ENCODE results near the gene GPRIN2. TPM values are rescaled to one million over a fixed set of nuclear protein-coding genes. Genes with fewer than 3 reads are reported as not detected.
A peak's percentile ranks its signal among the peaks of the same experiment; 100 is the strongest.

The GPRIN2 gene
- total and polyA plus RNA-seq, 2 of the 8 experiments (the other 6 are each of a cell fraction or from before 2014, with no cell fraction given): 14.3 to 18.6 TPM

DNA sequence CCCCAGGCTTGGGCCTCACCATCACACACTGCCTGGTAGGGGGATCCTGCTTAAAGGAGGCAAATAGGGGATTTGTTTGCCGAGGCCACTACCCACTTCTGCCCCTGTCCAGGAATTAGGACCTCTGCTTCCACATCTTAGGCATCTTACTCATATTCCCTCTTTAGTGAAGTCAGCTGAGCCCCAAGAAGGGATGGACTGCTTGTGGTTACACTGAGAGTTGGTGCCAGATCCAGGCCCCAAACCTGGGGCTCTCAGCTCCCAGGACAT, 1.6 kb upstream of the GPRIN2 start:
- H3K4me1 ChIP-seq (replicated peaks in 1 of 4; ENCODE audit: control insufficient read depth in 3 of 4, insufficient read depth in 4 of 4, low read length in 3 of 4): peaks cover 5 to 19% (median 15%) of the 10 kb centered on the region in 4 experiments
- no peak overlapping the region for H2AFZ ChIP-seq (ENCODE audit: low read length)
- H2AK5ac ChIP-seq (ENCODE audit: low read depth, low read length): peak overlapping the region; percentile 57; the same call in 1 of the 2 replicates
- POLR2A ChIA-PET (ENCODE audit: partially characterized antibody): interaction anchor here (1.9 kb wide), 1 partner anchor 13 kb away, joined by 17 read pairs; no protein-coding TSS in a partner anchor
- H3K18ac ChIP-seq (ENCODE audit: extremely low read depth, low read length): no peak overlapping the region
- H2BK120ac ChIP-seq (replicated peaks; ENCODE audit: low read depth, low read length): no peak overlapping the region
- no peak overlapping the region for H3K27ac ChIP-seq (ENCODE audit: low read depth, low read length)
- no peaks in the 10 kb centered on the region for H3K9me3 ChIP-seq (ENCODE audit: insufficient read depth in 2 of 2, low read depth in 1 of 2, low read length in 1 of 2)
- no peak overlapping the region for H2BK20ac ChIP-seq (ENCODE audit: low read length)
- H2BK15ac ChIP-seq (ENCODE audit: low read length): peak overlapping the region; percentile 93
- peak overlapping the region; percentile 56; the same call in 1 of the 2 replicates for H2BK12ac ChIP-seq (ENCODE audit: low read depth, low read length)
- H4K20me1 ChIP-seq (replicated peaks in 1 of 2; ENCODE audit: control insufficient read depth in 1 of 2, insufficient read depth in 2 of 2, low read length in 2 of 2): peaks cover 0 to 4% of the 10 kb centered on the region in 2 experiments
- FAIRE-seq: no peak
- no peak for TF ChIP-seq CBX5 (IDR thresholded peaks at IDR 0.05; ENCODE audit: low read depth, low read length)
- no peak for TF ChIP-seq ASH2L (IDR thresholded peaks at IDR 0.05; ENCODE audit: low read length)
- no peak overlapping the region for H4K8ac ChIP-seq (ENCODE audit: extremely low read depth, insufficient read depth, low read length)
- peaks cover 9% of the 10 kb centered on the region; the same call in 1 of the 2 replicates for H3K79me1 ChIP-seq (ENCODE audit: low read depth, low read length)
- CTCF ChIA-PET (ENCODE audit: partially characterized antibody): interaction anchor here (1.1 to 1.9 kb wide), 5 partner anchors 8 to 1218 kb away, joined by 3 to 15 read pairs (median 4); no protein-coding TSS in a partner anchor
- no peaks in the 10 kb centered on the region for H3K79me2 ChIP-seq (ENCODE audit: control insufficient read depth in 1 of 2, insufficient read depth in 2 of 2, low read length in 2 of 2)
- H4K5ac ChIP-seq (ENCODE audit: insufficient read length, low read depth, low read length): no peak overlapping the region
- H3K14ac ChIP-seq (ENCODE audit: insufficient read length): no peak overlapping the region
- no peak overlapping the region for H3K4ac ChIP-seq (replicated peaks; ENCODE audit: insufficient read length, low read depth, low read length)
- no peak overlapping the region for H3K4me3 ChIP-seq (ENCODE audit: extremely low read depth in 1 of 4, insufficient read depth in 2 of 4, low read depth in 3 of 4, low read length in 4 of 4)
- H3K36me3 ChIP-seq (ENCODE audit: control insufficient read depth in 2 of 4, insufficient read depth in 4 of 4, low read length in 3 of 4): peaks cover 0 to 15% (median 0%) of the 10 kb centered on the region in 4 experiments; a peak in 2 of 8 replicates
- peak overlapping the region; percentile 82 for H4K91ac ChIP-seq (replicated peaks; ENCODE audit: insufficient read length, low read length)
- H2BK5ac ChIP-seq (ENCODE audit: low read depth, low read length): no peak overlapping the region; the same call in 1 of the 2 replicates
- no peak overlapping the region for H3K4me2 ChIP-seq (ENCODE audit: insufficient read depth in 1 of 2, low read depth in 2 of 2, low read length in 2 of 2)
- peaks cover 0 to 18% (median 10%) of the 10 kb centered on the region in 4 experiments; a peak in 4 of 7 replicates for H3K27me3 ChIP-seq (replicated peaks in 1 of 4; ENCODE audit: control insufficient read depth in 3 of 4, extremely low read depth in 1 of 4, insufficient read depth in 3 of 4, low read length in 3 of 4)
- H3K23me2 ChIP-seq (ENCODE audit: low read depth, low read length): peaks cover 17% of the 10 kb centered on the region
- H3K23ac ChIP-seq (ENCODE audit: insufficient read length): no peak overlapping the region
- WGBS, 2 experiments (ENCODE audit: extremely low coverage in 1 of 2, insufficient coverage in 1 of 2, insufficient read length in 1 of 2, insufficient replicate concordance in 2 of 2, low coverage in 1 of 2, low lambda C conversion rate in 2 of 2, missing lambda C conversion rate in 1 of 2): 57% methylated on average over 1 of the region's 1 CpG; no CpG with 5 or more reads in 1 of the 2 experiments
- no peak overlapping the region for H3K56ac ChIP-seq (replicated peaks; ENCODE audit: insufficient read length, low read depth, low read length)
- no peak for DNase-seq (ENCODE audit: low read depth in 1 of 2, low spot score in 2 of 2)
- H3K9ac ChIP-seq (replicated peaks in 1 of 4; ENCODE audit: extremely low read depth in 1 of 4, low read depth in 3 of 4, low read length in 3 of 4): no peak overlapping the region
